HG03060 (cell line): Measurements from ENCODE around the gene MAT2A.
"Not testable (repeated sequence)": the region's sequence is repeated elsewhere in the genome, so short reads cannot be mapped to it uniquely, and the experiment has no call there.

Experiments used
- ATAC-seq: cut with Tn5 transposase; IDR thresholded peaks from one replicate; pipeline ENCODE4 v1.9.1; 2021; ENCODE audit warnings: low read depth, moderate number of reproducible peaks; ENCODE audit not compliant: unreplicated experiment

MAT2A gene

DNA sequence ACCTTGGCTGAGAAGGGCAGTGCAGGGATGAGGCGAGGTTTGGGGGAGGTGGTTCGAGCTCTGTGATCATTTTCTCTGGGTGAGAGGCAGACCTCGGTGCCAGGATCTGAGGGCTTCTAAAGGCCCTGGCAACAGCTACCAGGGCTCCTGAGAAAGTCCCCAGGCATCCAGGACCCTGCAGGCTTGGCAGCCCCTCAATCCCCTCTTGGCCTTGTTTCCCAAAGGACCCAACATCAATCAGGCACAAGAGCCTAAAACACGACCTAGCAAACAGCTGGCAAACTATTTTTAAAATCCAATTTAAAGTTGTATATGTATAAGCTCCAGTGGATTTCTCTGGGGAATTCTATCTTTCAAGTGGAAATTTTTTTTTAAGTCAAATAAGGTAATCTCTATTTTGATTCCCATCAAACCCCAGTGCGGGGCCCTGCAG is 15.0 kb upstream of the MAT2A start:
- ATAC-seq: no peak

DNA sequence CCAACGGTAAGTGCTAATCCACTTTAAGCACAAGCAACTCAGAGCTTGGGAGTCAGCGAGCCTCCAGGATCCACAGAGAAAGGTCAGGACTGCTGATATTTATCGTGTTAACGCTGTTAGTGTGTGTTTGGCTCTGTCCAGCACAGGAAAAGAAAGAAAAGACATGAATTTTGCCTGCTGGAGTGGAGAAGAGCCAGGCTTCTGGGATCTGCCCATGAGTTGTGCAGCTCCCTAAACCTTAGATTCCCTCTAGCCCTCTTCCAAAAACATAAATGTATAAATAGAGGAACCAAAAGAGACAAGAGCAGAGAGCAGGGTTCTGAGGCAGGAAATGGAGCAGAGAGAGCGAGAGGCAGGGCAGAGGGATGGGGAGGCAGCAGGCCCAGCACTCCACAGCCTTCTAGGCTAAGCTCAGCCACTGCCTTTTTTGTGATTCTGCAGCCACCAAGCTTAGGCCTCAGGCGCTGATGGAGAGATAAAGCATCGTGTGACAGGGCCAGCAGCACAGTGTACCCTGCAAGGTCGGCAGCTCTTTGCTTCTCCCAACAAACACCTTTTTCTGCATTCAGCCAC is 14.5 kb upstream of the MAT2A start:
- no peak for ATAC-seq

DNA sequence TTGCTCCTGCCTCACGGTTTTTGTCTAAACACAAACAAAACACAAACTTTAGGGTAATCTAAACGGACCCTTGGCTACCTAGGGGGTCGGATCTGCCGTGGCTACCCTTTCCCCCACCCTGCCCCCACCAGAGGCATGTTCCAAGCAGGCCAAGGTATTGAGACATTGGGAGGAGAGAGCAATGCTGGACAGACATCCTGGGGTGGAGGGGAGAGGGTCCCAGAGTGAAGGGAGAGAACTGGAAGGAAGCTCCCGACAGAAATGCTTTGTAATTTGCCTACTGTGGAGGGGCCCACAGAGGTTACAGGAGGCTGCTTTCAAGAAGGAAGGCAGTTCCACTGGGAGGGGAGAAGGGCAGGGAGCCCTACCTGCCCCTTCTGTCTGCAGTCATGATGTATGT is 13.9 kb upstream of the MAT2A start:
- ATAC-seq: no peak

DNA sequence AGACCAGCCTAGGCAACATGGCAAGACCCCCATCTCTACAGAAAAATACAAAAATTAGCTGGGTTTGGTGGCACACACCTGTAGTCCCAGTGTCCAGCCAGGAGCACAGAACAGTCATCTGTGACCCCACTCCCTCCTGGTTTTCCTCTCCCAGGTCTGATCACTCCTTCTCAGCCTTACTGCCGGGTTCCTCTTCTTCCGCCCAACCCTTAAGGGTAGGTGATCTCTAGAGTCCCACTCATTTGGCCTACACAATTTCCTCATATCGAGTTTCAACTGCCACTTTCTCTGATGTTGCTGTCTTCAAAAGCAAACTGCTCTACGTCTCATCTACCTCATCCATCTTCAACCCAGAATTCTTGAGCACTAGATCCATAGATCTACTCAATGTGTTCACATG is 13.4 kb upstream of the MAT2A start:
- no peak for ATAC-seq

DNA sequence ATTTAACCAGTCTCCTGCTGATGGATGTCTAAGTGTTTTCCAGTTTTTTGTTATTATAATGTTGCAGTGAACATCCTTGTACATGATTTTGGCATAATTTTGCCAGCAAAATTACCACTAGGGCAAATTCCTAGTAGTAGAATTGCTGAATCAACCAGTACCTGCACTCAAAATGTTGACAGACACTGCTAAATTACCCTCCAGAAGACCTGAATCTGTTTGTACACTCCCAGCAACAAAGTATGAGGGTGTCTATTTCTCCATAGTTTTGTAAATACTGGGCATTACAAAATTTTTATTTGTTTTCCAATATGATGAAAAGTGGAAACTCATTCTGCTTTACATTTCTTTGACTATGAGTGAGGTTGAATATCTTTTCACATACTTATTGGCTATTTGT is 11.2 kb upstream of the MAT2A start:
- ATAC-seq: no peak

DNA sequence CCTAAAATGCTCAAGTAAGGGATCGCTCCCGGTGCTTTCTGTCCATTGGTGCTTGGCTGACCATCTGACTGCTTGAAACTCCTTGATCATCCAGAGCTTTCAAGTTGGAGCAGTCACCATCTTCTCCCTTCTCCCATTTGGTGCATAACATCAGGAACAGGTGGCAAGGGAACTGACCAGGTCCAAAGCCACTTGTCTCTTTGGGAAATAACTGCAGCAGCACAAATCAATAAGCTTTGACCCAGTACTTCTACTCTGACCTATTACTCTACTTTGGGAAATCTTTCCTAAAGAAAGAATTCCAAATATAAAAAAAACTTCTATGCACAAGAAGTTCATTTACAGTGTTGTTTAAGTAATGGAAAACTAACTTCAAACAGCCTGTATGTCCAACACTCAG is 10.6 kb upstream of the MAT2A start:
- ATAC-seq: no peak

DNA sequence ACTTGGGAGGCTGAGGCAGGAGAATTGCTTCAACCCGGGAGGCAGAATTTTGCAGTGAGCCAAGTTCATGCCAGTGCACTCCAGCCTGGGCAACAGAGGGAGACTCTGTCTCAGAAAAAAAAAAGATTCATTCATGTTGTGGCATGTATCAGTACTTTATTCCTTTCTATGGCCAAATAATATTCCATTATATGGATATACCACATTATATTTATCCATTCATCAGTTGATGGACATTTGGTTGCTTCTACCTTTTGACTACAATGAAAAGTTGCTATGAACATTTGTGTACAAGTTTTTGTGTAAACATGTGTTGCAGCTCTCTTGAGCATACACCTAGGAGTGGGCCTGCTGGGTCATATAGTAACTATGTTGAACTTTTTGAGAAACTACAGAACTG is 9.2 kb upstream of the MAT2A start:
- no peak for ATAC-seq

DNA sequence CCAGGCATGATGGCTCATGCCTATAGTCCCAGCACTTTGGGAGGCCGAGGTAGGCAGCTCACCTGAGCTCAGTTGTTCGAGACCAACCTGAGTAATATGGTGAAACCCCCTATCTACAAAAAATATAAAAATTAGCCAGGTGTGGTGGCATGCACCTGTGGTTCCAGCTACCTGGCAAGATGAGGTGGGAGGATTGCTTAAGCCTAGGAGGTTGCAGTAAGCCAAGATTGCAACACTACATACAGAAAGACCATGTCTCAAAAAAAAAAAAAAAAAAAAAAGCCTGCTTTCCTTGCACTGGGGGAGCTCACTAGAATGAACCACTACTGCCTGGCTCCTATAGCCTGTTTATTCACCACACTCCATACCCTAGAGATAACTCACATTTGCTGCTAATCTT is 7.4 kb upstream of the MAT2A start:
- ATAC-seq: no peak

DNA sequence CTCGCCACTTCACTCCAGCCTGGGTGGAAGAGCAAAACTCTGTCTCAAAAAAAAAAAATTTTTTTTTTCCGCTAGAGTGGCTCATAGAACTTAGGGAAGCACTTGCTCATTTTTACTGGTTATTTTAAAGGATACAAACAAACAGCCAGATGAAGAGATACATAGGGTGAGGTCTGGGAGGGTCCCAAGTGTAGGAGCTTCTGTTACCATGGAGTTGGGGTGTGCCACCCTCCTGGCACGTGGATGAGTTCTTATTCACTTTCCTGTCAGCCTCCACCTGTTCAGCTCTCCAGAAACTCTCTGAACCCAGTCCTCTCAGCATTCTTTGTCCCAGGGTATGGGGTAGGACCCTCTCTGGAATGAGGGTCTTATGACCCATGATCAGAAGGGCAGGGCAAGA is 4.9 kb upstream of the MAT2A start:
- no peak for ATAC-seq

DNA sequence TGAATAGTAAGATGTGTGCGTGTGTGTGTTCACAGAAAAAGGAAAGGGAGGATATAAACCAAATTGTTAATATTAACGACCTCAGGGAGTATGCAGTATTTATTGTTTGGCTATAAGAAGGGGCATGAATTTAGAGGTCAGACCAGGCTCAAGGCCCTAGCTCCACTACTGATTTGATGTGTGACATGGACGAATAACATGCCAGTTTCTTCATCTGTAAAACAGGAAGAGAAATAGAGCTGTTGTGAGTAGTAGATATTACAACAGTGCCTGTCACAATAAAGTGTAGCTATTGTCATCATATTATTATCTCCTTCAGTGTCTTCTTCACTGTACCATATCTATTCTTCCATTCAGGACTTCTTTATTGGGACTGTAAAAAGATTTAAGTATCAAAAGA is 4.1 kb upstream of the MAT2A start:
- no peak for ATAC-seq

DNA sequence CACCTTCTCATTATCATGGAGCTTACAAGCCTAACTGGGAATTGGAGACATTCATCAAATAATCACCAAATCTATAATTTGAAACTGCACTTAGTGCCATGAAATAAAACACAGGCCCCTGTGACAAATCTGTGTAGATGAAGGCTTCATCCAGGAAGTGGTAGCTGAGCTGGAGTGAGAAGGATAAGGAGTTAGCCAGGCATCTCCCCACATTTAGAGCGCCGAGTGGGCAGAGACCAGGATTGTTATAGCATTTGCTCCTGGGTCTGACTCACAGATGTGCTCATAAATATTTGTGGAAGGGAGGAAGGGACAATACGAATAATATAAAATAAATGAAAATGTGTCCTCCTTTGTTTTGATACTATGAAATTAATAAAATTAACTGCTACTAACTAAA is 2.5 kb upstream of the MAT2A start:
- no peak for ATAC-seq

DNA sequence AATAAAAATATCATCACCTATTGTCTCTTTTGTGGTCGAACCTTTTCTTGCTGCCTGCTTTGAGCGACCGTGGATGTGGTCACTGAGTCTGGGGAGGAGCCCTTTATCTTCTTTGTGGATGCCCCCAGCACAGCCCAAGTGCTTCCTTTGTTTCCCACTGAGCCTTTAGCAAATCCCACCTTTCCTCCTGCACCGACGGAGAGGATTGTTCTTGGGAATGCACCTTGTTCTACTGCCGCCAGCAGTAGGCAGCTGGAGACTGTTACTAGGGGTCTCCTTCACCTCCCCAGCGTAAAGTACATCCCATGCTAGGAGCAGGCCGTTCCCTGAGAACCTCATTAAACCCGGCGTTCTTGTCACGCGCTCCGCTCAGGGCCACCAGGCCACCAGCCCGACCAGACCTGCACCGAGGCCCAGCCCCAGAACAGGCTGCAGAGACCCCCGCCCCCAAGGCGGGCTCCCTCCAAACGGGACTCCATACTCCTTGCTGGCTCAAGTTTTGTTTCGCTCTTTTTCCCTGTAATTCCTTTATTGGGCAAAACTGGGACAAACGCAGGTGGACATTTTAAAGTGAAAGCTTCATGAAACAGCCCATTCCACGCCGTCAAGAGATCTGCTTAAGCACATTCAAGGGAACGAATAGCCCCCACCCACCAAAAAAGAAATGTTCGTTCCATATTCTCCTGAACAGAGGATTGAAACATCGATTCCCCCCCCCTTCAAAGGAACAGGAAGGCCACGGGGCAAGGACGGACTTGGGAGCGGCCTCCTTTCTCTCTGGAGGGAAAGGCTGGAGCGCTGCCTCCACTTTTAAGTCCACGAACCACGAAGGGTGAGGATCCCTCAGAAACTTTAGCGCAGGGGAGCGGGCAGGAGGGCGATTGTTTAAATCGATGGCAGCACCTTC is 1.1 kb upstream of the MAT2A start:
- no peak for ATAC-seq

DNA sequence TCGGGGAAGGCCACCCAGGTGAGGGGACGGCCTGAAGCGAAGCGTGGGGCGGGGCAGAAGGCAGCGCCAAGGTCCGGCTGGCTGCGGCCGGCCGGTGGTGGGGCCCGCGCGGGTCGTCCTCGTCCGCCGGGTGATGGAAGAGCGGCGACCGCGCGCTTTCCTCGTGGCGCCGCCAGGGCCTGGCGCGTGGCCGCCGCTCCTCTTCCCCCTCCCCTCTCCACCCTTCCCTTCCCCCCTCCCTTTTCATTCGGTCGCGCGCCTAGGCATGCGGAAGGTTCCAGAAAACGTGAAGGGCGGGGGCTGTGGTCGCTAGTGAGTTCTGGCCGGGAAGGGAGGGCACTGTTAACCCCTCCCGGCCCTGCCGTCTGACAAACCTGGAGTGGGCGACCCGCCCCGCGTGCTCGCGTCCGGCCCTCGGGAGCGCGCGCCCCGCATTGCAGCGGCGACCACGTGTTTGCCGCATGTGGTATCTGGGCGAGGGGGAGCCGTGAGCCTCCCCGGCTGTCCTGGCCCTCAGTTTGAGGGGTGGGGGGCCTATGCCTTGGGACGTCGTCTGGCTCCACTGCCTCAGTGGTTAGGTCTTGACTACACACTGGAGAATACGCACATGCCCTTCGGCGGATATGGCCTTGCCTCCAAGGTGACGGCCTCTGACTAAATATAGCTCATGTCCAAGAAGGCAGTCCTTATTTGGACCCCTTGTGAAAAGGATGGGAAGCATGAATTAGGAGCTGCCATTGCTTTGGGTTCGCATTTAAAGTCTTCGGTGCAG is 579 bp downstream of the MAT2A start:
- no peak for ATAC-seq

DNA sequence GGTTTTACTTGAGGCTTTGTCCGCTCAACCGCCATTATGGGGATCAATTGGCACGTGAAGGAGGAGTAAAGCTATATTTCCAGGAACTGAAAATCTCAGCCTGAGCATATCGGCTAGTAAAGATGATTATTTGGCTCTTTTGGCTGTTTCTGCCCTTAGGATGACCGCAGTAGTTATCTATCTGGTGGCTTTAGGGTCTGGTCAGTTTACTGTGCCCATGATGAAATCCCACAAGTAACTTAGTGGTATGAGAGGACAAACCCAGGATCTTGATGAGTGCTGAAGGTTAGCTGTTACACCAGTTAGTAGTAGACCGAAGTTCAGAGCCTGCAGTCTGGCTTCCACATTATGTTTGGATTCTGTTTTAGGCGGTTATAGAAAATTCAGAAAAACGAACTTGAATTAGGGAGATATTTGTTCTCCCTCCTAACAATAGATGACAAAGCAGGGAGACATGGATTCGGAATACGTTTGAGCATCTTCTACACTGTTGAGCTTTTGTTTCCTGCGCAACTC is 1.2 kb downstream of the MAT2A start:
- ATAC-seq: no peak

DNA sequence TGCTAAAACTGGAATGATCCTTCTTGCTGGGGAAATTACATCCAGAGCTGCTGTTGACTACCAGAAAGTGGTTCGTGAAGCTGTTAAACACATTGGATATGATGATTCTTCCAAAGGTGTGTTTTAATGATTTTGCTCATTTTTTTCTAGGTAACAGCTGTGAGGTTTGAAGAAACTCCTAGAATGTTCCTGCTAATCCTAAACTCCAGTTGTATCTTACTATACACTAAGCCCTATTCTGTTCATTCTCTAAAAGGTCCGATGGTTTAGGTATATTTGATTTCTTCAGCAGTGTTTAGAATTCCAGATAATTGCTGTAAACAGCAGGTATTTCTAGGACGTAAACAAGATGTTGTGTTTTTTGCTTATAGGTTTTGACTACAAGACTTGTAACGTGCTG is 2.3 kb downstream of the MAT2A start:
- ATAC-seq: no peak

DNA sequence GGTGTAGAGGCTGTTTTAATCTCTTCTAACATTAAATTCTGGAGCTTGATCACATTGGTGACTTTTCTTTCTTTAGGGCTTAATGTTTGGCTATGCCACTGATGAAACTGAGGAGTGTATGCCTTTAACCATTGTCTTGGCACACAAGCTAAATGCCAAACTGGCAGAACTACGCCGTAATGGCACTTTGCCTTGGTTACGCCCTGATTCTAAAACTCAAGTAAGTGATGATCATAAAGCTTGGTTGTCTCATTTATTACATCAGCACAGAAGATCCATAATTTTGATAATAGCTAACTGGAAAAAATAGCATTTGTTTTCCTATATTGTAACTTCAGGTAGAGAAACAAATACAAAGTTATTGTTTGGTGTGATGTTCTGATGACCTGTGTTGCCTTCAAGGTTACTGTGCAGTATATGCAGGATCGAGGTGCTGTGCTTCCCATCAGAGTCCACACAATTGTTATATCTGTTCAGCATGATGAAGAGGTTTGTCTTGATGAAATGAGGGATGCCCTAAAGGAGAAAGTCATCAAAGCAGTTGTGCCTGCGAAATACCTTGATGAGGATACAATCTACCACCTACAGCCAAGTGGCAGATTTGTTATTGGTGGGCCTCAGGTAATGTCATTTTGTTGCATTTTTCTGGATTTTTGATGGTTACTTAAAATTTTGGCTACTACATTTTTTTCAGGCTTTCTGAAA is 2.9 kb downstream of the MAT2A start:
- no peak for ATAC-seq

DNA sequence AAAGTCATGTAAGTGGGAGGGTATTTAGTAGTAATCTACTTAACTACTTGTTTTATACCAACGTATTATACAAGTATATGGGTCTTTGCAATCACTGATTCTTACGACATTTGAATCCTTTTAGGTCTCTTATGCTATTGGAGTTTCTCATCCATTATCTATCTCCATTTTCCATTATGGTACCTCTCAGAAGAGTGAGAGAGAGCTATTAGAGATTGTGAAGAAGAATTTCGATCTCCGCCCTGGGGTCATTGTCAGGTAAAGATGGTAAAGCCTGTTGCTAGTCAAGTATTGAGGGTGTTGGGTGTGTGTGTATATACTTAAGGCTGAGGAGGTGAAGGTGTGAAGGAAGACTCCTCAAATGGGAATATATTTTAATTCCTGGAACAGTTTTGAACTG is 3.8 kb downstream of the MAT2A start:
- no peak for ATAC-seq

DNA sequence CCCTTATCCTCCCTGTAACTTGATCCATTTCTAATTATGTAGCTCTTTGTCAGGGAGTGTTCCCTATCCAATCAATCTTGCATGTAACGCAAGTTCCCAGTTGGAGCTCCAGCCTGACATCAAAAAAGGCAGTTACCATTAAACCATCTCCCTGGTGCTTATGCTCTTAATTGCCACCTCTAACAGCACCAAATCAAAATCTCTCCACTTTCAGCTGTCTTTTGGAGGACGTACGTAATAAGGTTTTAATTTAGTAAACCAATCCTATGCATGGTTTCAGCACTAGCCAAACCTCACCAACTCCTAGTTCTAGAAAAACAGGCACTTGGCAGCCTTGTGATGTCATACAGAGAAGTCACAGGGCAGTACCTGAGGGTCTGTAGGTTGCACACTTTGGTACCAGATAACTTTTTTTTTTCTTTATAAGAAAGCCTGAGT is 5.3 kb downstream of the MAT2A start:
- ATAC-seq: not testable (repeated sequence)

DNA sequence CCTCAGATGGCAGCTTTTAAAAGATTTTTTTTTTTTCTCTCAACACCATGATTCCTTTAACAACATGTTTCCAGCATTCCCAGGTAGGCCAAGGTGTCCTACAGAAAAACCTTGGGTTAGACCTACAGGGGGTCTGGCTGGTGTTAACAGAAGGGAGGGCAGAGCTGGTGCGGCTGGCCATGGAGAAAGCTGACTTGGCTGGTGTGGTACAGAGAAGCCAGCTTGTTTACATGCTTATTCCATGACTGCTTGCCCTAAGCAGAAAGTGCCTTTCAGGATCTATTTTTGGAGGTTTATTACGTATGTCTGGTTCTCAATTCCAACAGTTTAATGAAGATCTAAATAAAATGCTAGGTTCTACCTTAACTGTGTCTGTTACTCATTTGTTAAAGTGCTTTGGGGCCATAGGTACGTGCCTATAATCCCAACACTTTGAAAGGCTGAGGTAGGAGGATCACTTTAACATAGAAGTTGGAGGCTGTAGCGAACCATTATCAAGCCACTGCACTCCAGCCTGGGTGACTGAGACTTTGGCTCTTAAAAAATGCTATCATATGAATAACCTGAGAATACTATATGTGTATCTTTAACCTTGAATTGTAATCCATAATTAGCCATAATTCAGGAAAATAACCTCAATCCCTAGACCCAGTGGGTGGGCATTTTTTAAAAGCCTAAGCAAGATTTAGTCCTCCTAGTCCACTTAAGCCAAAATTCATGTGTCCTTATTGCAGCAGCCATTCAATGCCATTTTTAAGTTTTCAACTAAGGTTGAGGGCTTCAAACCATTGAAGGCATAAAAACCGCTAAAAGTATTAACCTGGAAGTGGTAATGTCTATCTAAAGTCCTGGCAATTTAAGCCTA is 6.2 kb downstream of the MAT2A start:
- not testable (repeated sequence) for ATAC-seq

DNA sequence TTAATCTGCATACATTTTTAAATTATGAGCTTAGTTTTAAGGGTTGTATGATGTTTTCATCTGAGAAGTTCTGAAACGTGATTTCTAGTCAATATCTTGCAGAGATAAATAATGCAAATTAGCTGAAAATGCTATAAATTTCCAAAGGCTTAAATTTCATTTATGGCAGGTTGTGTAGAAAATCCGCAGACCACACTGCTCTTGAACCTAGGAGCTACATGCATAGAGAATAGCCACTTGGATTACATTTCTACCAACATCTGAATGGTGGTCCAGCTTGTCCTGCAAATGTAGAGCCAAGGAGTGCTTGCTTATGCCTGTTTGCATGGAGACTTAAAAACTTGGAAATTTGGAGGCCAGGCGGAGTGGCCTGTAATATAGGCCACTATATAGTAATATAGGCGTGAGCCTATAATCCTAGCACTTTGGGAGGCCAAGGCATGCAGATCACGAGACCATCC is 6.8 kb downstream of the MAT2A start:
- no peak for ATAC-seq
